GM21360 (cell line): ENCODE data around the gene CD9.
"Not testable (repeated sequence)": the region's sequence is repeated elsewhere in the genome, so short reads cannot be mapped to it uniquely, and the experiment has no call there.

Source experiments
- ATAC-seq: cut with Tn5 transposase; IDR thresholded peaks from one replicate; pipeline ENCODE4 v1.9.1; 2021; ENCODE audit warnings: mild to moderate bottlenecking, moderate library complexity; ENCODE audit not compliant: unreplicated experiment

Gene CD9

DNA sequence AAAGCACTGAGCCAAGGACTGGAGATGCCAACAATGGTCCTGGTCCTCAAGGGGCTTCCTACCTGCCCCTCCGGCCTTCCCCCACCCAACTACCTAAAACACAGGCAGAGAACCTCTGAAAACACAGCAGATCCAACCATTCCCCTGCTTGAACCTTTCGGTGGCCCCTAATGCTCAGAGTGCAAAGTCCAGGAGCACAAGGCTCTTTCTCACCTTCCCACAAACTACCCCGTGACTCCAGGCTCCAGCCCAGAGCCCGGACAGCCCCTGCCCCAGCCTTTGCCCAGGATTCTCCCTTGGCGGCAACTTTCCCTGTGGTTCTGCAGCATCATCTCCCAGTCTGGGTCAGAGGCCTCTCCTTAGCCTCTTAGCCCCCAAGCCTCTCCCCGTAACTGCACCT, 1.6 kb upstream of the CD9 start:
- ATAC-seq: no peak

DNA sequence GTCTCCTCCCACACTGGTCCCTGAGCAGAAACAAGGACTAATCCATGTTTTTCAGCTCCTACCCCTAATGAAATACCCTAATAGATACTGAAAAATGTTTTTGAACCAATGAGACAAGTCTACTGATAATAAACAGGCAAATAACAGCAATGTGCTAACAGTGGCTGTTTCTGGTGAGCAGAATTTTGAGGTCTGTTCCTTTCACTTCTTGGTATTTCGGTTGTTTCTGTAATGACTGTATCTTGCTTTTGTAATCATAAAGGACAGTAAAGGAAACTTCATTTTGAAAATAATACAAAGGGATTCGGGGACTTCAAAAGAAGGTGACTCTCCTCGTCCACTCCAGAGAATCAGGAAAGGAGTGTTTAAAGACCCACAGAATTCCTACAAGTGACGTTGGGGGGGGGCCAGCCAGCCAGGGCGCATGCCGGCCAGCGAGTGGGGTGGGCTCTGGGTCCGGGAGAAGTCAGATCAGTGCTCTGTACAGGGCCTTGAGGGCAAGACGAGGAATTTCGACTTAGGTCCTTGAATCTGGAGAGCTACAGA, 1.1 kb upstream of the CD9 start:
- no peak for ATAC-seq

DNA sequence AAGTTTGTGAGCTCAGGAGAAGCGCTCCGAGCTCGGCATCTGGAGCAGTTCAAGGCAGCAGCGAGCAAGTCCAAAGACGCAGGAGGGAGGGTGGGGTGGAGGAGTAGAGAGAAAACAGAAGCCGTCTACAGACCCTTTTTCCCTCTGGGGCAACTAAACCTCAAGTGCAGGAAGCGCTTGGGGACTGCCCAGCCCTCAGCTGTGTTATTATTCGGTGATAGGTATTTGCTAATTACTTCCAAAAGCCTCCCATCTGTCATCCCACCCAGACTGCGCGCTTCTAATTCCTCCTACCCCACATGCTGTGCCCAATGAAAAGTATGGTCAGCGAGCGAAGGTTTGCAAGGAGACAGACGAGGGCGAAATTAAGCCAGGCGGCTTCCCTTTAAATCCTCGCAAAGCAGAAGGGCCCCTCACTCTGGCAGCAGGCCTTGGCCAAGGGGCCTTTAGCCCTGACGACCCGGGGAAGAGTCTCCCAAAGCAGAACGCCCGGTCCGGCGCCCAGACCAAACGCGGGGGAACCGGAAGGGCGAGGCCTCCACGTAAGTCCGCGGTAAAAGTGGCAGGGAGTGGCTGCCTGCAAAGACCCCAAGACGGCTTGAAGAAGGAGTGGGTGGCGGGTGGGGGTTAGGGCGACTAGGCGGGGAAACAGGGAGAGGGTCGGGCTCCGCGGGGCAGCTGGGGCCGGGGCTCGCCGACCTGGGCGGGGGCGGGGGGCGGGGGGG, 507 bp upstream of the CD9 start:
- no peak for ATAC-seq

DNA sequence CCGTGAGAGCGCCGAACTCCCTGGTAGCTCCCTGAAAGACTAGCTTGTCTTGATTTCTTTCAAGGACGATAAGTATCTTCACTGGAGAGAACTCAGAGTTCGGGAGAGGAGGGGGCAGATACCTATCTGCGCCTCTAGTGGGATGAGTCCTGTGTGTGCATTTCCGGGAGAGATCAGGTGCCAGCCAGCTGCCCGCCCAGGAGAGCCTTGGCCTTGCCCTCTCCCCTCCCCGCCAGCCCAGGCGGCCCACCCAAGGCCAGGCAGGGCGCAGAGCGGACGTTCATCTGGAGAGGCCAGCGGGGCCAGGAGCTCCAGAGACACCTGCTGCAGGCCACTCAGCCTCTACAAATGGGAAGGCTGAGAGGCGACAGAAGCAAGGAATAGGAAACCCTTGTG, 1.0 kb downstream of the CD9 start:
- ATAC-seq: no peak

DNA sequence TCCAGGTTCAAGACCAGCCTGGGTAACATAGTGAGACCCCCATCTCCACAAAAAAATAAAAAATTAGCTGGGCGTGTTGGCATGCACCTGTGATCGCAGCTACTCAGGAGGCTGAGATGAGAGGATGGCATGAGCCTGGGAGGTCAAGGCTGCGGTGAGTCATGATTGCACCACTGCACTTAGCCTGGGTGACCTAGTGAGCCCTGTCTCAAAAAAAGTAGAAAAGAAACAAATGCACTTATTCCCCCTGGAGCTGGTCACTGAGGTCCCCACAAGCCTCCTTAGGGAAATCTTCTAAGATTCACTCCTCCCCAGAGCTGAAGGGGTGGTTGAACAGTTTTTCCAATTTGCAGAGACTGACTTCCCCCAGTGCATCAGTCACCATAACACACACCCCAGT, 1.6 kb downstream of the CD9 start:
- ATAC-seq: no peak

- no peak for ATAC-seq
Measured at GRCh38 chr12:6202304-6202703, 2.1 kb downstream of the CD9 start.

DNA sequence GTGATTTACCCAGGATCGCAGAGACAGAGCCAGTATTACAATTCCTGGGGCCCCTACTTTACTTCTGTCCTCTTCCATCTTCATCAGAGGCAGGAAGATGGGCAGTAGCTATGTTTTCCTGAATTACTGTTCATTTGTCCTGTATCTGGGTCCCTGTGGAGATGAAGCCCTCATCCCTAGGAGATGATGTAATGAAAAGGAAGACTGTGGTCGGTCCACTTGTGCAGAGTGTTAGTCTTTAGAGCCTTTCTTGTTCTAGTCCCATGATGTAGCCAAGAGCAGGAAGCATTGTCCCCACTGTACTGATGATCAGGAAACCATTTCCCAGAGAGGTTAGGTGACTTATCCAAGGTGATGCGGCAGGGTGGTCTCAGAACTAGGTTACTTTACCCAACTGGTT, 2.6 kb downstream of the CD9 start:
- ATAC-seq: no peak

DNA sequence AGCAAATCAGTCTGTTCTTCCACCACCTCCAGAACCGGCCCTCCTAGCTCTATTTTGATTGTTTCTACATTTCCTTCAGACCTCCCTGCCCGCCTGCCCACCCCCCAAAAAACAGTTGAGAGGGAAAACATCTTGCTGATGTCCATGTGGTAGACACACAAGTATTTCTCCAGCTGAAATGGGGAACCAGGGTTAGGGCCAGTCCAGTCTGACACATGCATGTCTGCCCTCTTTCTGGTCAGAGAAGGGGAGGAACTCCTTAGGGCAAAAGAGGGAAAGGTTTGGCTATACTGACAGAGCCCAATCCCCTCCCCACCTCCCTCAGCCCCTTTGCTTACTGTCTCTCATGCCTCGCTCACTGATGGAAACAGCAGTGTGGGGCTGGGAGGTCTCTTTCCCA, 3.4 kb downstream of the CD9 start:
- no peak for ATAC-seq

GRCh38 chr12:6204533-6205143, 4.4 kb downstream of the CD9 start:
- ATAC-seq: no peak

DNA sequence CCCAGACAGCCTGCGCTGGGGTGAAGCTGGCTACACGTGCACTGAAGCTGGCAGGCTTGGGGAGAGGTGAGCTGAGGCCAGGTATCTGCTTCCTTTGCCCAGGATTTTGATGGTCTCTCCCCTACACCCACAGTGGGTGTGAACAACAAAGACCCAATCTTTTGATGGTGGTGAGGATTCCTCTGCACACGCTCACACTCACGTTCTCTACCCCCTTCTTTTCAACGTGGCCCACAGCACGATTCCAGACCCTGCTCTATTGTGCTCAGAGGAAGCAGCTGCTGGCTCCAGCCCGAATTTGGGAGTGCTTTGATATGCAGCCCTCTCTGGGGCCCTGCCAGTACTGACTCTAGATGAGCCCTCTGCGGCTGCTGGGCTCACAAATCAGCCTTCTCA, 4.9 kb downstream of the CD9 start:
- no peak for ATAC-seq

- ATAC-seq: no peak
Measured at GRCh38 chr12:6205761-6206160, 5.6 kb downstream of the CD9 start.

- ATAC-seq: no peak
Measured at GRCh38 chr12:6206327-6206726, 6.1 kb downstream of the CD9 start.

- ATAC-seq: no peak
Measured at GRCh38 chr12:6207259-6207925, 7.2 kb downstream of the CD9 start.

GRCh38 chr12:6208130-6208529, 7.9 kb downstream of the CD9 start:
- ATAC-seq: no peak

DNA sequence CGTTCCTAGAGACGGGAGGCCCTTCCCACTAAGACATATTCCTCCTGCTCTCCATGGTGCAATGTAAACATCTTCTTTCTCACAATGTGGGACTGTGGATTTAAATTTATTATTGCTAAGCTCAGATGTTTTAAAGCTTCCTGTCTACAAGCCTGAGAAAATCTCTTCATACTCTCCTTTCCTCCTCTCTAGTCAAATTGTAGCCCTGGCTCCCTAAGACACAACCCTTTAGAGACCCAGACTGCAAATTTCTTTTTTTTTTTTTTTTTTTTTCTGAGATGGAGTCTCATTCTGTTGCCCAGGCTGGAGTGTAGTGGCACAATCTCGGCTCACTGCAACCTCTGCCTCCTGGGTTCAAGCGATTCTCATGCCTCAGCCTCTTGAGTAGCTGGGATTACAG, 9.2 kb downstream of the CD9 start:
- not testable (repeated sequence) for ATAC-seq

GRCh38 chr12:6211421-6211869, 11.2 kb downstream of the CD9 start:
- ATAC-seq: no peak

DNA sequence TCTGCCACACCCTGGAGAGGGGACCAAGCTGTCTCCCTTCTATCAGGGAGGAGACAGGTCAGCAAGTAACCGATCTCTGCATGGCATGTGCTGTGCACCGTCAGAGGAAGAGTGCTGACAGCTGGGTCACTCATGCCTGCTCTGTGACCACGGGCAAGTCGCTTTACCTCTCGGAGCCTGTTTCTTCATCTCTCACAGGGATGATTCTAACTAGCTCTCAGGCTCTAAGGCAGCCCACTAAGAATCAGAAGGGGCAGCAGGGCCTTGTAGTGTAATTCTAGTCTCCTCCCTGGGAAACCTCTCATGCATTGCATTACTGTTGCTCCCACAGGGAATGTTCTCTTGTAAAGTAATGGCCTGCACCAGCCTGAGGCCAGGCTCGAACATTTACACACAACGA, 11.9 kb downstream of the CD9 start:
- no peak for ATAC-seq

GRCh38 chr12:6213969-6214368, 13.8 kb downstream of the CD9 start:
- no peak for ATAC-seq

DNA sequence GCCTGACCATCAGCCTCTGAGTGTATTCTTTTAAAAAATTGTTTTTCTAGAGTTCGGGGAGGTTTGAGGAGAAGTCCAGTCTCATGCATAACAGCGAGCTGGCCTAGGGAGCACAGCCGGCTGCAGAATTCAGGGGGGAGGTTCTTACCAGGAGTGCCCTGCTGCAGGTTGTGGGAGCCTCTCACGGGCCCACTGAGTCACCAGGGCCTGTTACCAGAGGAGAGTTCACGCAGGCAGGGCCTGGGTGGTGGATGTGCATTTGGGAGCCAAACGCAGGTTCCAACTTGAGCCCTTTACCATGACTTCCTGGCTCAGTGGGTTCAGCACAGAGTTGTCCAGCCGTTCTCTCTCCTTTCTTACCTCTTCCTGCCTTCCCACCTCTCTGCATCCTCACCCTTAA, 14.4 kb downstream of the CD9 start:
- ATAC-seq: no peak

- ATAC-seq: no peak
Measured at GRCh38 chr12:6215120-6215807, 15.1 kb downstream of the CD9 start.

GRCh38 chr12:6215932-6216494, 15.8 kb downstream of the CD9 start:
- no peak for ATAC-seq
